Hindlimb muscle (tissue), 1 donor: ENCODE data around the gene ANKRD33B. TPM values are rescaled to one million over a fixed set of nuclear protein-coding genes. Genes with fewer than 3 reads are reported as not detected.
"Not testable (repeated sequence)": the region's sequence is repeated elsewhere in the genome, so short reads cannot be mapped to it uniquely, and the experiment has no call there.

Experiments used
- DNase-seq: peaks from one replicate; pipeline ENCODE4 v3.0.0-alpha.2; 2013
- polyA plus RNA-seq: library from polyadenylated mRNA; unstranded; fragments of 120-200 nt; gene quantifications from one replicate; pipeline ENCODE4 v1.2.1, GENCODE V29; 2013; ENCODE audit not compliant: insufficient read length

The ANKRD33B gene
- polyA plus RNA-seq, 1 donor, result 2.5 TPM

DNA sequence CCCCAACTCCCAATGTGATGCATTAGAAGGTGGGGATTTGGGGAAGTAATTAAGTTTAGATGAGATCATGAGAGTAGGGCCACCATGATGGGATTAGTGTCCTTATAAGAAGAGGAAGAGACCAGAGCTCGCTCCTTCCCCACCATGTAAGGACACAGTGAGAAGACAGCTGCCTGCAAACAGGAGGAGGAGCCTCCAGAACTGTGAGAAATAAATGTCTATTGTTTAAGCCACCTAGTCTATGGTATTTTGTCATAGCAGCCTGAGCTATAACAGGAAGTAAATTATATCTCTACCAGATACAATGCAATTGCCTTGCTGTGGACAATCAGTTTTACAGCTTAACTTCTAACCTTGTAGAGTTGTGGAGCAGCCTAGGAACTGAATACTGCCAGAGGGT lies 58.0 kb downstream of the ANKRD33B start:
- no peak for DNase-seq

DNA sequence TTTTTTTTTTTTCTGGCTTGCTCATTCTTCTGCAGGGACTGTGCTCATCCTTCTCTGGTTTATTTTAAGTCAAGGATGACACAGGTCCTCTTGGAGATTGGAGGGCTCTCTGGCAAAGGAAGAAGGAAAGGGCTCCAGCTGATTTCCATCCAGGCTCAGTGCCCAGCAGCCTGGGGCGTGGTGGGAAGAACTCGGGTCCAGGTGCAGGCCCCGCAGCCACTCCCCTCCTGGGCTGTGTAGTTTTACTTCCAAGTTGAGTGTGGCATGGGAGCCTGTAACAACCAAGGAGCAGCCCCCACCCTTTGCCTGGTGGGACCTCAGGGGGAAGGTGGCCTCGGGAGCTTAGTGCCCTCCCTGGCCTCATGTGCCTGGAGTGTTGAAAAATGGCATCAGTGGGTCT lies 58.9 kb downstream of the ANKRD33B start:
- DNase-seq, result no peak

DNA sequence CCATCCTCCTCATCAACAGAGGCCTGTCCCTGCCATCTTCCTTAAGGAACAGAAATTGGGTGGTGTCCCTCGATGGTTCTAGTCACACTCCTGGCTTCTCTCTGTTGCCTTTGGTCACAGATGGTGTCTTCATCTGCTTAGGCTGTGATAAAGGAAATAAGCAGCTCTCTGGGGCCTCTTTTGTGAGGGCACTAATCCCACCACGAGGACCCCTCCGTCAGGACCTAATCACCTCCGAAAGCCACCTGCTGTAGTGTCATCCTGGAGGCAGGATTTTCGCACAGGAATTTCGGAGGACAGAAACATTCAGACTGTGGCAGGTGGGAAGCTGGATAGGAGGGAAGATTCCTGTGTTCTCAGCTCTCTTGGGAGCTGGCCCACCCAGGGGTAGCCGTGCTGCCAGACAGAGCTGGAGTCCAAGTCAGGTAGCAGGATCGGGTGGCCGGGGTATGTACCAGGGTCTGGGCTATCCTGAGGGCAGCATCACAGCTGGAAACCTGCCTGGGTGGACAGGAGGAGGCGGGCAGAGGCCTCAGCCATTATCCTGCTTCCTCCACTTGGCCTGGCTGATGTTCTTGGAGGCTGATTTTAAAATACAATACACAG lies 59.5 kb downstream of the ANKRD33B start:
- no peak for DNase-seq

DNA sequence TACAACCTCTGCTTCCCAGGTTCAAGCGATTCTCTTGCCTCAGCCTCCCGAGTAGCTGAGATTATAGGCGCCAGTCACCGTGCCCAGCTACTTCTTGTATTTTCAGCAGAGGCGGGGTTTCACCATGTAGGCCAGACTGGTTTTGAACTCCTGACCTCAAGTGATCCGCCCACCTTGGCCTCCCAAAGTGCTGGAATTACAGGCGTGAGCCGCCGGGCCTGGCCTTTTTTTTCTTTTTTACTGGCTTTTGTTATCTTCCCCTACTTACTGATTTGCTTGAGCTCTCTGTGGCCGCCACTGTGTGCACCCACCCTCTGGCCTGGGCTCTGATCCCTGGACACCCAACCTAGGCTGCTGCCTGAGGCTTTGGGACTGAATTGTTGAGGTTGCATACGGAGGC lies 60.3 kb downstream of the ANKRD33B start:
- no peak for DNase-seq

DNA sequence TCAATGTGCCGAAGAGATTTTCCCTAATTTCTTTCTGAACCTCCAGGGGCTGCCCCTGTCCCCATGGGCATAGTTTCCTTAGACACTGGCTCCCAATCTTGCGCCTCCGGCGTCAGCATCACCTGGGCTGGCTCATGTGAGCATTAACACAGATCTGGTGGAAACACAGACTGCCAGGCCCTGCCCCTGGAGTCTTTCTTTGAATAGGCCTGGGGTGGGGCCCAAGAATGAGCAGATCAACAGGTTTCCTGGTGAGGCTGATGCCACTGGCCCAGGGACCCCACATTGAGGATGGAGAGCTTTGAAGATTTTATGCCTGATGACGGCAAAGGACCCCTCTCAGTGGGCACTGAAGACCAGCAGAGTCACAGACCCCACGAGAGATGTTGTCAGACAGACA lies 60.8 kb downstream of the ANKRD33B start:
- no peak for DNase-seq

DNA sequence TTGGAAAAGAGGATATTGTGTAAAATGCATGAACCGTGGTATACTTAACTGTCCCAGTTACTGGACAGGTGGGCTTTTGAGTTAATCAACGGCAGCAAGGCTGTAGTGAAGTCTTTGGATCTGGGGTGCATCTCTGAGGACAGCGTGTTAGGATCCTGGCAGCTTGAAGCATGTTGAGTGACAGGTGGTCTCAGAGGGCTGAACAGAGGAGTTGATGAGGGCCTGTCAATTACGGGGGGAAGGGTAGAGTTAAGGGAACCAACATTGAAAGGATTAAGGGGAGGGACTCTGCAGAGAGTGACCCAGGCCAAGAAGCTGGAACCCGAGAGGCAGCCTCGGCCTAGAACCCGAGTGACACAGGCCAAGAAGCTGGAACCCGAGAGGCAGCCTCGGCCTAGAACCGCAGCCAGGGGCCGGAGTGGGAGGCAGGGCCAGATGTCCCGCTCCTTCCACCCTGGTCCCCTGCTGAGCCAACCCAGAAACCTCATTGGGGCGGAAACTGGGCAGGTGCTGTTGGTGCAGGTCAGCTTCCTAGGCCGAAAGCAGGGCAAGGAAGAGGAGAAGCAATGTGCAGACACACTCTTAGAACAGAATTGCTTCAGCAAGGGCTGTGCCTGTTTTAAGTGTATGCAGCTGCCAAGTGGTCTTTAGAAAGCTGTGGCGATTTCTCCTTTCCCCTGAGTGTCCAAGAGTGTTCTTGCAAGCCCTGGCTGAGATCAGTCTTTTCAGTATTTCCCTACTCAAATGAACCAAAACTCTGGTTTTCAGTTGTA lies 62.0 kb downstream of the ANKRD33B start:
- DNase-seq, result no peak

DNA sequence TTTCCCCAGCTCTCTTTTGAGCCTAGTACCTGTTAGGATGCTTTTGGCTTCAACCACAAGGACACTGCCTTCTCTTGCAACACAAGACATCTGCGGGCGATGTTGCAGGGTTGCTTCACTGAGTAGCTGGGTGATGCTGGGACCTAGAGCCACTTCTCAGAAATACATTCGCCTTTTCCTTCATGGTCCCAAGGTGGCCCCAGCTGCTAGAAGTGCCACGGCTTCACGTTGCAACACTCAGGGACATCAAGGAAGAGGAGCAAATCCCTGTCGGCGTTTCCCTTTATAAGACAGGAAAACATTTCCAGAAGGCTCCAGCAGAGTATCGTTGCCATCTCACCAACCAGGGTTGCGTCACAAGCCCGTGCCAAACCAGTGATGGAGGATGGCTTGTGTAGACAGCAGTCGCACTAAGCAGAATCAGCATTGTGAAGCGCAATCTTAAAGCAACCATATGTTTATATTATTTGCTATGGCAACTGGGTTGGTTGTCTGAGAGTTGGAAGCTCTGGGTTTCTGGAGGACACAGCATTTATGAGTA lies 62.7 kb downstream of the ANKRD33B start:
- DNase-seq, result no peak

DNA sequence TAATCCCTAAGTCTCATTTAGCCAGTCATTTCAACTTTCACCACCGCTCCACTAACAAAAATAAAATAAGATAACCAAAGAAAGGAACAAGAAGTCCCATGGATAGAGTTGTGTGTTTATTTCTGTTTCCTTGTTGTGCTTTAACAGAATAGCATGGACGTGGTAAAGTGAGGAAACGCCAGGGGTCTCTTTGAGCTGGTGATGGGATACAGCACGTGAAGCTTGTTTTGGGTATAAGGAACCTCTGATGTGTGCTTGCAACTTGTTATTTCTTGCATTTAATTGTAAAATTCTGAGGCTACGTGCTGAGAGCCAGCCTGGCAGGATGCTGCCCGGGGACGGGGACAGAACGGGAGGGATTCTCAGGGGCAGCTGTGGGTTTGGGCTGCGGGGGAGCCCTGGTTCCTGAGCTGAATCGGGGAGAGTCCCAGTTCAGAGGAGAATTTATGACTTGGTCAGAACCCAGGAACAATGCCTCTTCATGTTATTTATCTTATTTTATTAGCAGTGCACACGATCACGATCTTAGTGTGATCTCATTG lies 63.4 kb downstream of the ANKRD33B start:
- DNase-seq, result no peak

DNA sequence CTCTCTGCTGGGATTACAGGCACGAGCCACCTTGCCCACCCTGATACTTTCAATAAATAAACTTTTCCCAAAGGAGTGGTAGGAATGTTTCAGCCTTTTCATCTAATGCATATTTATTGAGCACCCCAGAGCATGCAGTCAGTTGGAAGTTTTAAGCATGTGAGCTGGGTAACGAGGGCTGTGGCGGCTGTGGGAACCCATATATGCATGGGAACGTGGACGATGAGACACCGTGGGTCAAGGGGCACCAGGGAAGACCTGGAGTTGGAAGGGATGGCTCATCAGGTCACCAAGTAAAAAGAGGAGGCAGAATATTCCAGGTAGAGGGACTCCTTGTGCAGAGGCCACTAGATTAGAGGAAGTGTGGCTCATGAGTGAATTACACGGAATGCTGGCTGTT lies 64.7 kb downstream of the ANKRD33B start:
- no peak for DNase-seq

DNA sequence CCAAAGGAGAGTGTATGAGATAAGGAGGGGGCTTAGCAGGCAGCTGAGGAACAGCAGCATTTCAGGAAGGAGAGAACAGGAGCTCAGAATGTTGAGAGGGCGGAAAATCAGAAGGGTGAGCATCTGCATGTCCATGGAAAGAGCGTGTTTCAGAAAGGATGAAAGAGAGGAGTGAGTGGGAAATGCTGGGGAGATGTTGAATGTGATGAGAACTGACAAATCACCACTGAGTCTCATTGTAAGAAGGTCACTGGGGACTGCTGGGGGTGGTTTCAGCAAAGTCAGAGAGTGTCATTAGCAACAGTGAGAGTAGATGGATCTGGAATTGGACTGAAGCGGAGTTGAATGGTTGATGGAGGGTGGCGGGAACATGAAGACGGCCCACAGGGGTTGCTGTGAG lies 65.8 kb downstream of the ANKRD33B start:
- no peak for DNase-seq

DNA sequence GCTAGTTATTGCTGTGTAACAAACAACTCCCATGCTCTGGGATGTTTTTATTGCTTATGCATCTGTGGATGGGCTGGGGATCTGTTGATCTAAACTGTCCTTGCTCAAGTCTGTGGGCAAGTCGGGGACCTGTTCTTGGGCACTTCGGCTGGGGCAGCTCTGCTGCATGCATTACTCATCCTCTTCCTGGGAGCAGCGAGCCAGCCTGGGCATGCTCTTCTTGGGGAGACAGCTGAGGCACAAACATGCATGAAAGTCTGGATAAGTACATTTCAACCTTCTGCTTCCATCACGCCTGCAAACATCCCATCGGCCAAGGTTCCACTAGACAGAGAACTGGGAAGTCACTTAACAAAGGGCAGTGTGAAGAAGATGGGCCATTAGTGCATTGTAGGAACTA lies 66.3 kb downstream of the ANKRD33B start:
- no peak for DNase-seq

DNA sequence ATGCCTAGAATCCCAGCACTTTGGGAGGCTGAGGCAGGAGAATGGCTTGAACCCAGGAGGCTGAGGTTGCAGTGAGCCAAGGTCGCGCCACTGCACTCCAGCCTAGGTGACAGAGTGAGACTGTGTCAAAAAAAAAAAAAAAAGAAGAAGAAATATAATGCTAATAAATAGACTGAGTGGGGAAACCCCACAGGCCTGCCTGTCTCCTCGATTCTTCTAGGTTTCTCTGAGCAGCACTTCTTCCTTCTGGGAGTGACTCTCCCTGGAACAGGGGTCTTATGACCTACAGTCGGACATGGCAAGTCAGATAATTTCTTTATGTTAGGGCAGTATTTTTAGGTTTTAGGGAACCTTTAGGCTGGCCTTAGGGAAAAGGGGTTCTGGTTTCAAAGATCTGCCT lies 66.9 kb downstream of the ANKRD33B start:
- DNase-seq, result not testable (repeated sequence)

DNA sequence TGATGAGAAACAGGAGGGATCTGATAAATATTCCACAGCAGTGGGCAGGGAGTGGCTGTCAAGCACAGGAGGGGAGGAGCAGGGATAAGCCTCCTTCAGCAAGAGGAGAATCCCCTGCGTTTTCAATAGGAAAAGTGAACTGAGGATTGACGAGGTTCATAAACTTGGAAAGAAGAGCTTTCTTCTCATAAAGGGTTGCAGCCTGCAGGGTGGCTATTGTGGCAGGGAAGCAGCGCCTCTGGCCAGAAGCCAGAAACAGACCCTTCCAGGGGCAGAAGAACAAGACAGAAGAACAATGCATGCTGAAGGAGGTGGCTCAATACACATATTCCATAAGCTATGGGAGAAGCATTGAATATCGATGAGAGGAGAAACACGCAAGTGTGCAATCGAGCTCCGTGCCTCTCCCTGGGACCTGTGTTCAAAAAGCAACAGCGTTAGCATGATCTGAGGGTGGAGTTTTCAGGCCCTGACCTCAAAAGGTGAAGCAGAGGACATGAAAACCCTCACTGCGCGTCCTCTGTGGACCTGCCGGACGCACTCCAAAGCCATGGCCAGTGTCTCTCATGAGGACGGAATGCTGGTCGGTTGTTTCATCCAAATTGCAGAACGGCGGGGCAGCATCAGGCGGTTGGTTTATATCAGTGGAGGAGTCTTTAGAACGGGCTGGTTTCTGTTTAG lies 67.6 kb downstream of the ANKRD33B start:
- DNase-seq, result no peak

DNA sequence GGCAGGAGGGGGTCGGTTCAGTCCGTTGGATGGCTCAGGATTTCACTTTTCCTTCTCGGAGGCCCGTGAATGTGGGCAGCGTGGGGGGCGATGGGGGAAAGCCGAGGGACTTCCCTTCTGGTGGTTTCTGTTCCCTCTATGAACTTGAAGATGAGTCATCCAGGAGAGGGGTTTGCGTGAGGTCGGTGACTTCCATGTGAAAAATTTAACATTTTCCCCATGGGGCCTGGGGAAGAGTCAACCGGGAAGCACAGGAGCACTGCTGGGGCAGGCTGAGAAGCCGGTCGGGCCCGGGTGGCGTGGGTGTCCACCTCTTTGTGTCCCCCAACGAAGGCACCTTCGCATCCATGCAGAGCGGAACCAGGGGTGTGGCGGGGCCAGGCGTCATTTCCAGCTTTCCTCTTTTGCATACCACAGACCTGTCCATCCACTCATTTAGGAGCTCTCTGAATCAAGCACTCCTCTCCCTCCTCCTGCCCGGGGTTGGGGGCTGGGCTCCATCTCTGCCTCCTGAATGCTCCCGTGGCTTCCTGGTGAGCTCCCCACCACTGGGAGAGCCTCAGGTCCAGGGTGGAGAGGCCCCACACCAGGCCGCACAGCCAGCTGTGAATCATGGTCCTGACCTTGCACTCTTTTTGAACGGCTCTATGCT lies 68.4 kb downstream of the ANKRD33B start:
- no peak for DNase-seq

DNA sequence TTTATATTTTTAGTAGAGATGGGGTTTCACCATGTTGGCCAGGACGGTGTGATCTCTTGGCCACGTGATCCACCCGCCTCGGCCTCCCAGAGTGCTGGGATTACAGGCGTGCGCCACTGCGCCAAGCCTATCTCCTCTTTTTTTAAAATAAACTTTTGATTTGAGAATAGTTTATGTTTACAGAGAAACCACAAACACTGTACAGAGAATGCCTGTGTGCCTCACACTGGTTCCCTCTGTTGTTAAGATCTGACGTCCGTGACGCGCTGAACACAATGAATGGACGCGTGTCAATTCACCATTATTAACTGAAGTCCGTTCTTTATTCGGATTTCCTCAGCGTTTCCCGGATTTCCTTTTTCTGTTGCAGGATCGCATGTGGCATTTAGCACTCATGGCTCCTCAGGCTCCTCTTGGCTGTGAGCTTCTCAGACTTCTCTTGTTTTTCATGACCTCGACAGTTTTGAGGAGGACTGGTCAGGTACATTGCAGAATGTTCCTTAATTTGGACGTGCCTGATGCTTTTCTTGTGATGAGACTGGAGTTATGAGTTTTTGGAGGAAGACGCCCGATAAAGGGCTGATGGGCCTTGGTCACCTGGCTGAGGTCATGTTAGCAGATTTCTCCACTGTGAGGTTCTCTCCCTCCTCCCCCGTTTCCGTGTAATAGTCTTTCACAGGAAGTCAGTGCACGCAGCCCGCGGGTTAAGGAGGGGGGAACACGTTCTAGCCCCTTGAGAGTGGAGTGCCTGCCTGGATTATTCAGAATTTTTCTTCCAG lies 69.6 kb downstream of the ANKRD33B start:
- DNase-seq, result no peak

DNA sequence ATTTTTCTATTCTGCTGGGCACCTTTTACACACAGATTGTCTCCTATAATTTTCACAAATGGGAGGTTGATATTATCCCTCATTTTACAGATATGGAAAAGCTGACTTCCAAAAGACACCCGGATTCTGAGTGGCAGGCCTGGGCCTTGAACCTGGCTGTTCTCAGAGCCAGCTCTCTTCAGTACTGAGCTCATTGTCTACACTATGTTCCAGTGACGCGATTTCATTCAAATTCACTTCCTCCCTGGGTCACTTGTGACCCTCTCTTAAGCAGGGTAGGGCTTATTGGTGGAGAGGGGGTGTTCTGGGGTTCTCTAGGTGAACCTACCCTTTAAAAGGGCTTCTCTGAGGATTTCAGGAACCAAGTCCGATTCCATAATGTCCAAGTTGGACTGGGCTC lies 70.2 kb downstream of the ANKRD33B start:
- DNase-seq, result no peak

DNA sequence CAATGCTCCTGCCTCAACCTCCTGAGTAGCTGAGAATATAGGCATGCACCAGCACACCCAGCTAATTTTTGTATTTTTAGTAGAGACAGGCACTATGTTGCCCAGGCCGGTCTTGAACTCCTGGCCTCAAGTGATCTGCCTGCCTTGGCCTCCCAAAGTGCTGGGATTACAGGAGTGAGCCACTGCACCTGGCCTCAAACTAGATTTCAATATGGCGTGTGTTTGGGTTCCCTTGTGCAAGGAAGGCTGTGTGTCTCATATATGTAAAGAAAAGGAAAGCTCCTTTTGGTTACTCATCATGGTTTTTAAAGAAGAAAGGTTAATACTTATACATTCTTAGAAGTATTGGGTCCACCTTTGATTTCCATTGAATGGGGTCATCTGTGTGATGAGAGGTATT lies 70.7 kb downstream of the ANKRD33B start:
- no peak for DNase-seq

DNA sequence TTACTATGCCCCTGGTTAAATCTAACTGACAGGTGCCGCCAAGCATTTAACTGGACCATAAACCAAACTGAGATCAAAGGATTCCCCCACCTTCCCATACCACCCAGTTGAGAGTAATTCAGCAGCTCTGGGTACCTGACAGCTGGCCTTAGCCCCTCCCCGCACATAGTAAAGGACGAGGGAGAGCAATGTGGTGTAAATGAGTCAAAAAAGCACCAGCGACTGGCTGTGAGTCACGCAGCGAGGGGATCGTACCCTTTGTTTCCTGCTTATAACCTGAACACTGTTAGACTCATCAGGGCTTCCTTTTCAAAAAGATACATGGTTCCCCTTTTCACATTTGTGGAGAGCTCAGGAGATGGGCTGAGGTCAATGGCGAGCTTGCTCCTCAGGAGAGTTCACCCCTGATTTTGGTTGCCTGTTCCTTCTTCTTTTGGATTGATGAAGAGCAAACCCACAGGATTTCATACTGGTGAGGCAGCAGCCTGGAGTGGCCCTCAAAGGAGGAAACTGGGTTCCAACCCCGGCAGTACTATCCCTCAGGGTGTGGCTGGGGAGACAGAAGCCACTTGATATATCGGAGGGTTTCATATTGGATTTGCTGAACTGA lies 71.5 kb downstream of the ANKRD33B start:
- no peak for DNase-seq

DNA sequence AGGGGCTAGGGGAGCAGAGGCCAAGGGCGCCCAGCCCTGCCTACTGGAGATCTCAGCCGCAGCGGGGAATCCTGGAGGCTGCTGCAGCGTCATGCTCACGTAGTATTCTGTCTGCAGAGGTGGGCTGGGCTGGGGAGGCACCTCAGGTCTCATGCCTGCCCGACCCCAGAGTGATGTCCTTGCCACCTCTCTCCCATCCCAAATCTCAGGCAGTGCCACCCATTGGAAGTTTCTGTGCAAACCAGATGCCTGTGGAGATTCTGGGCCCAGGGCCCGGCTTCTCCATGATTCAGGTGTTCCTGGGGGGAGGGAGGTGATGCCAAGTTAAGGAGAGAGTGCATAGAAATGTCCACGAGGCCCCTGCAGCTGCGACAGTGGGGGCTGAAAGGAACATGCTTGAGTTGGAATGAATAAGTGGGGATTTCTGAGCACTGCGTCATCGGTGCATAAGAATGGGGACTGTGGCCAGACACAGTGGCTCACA lies 72.0 kb downstream of the ANKRD33B start:
- no peak for DNase-seq

DNA sequence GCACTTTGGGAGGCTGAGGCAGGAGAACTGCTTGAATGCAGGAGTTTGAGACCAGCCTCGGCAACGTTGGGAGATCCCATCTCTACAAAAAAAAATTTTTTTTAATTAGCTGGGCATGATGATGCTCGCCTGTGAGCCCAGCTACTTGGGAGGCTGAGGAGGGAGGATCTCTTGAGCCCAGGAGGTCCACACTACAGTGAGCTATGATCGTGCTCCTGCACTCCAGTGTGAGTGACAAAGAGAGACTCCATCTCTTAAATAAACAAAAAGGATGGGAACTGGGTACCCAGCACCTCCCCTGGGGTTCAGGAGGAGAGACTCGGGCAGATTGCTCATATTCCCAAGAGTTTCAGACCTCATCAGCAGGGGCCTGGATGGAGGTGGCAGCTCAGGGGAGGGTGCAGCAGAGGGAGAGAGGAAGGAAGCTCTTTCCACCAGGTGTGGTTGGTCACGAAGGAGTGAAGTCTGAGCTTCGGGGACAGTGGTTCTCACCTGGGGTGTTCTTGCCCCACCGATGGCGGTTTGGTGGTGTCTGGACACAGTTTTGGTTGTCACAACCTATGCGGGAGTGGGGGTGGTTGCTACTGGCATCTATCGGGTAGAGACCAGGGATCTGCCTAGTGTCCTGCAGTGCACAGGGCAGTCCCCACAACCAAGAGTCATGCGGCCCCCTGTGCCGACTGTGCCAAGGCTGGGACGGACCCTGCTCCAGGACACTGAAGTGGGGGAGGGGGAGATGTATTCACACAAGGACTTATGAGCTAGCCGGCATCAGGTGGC lies 72.7 kb downstream of the ANKRD33B start:
- DNase-seq, result no peak

DNA sequence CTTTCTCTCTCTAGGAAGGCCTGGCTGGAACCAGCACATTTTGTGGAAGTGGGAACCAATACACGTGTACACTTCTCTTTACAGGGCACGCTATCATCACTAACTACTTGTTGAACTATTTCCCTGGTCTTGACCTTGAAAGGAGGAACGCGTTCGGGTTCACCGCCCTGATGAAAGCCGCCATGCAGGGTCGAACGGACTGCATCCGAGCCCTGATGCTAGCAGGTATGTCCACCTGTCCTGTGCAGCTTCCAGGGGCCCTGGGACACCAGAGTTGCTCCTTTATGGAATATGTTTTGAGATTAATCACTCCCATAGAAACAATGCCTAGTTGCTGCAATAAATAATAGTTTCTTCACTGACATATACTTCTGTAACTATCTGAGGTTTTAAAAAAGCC lies 74.1 kb downstream of the ANKRD33B start:
- DNase-seq, result no peak
